Astrocyte of the spinal cord (primary cell): ENCODE measurements around the gene UBXN2A.

Experiments used
- DNase-seq: peaks from one replicate; pipeline ENCODE4 v3.0.0; 2011; ENCODE audit warnings: low read depth, low spot score
- H3K4me3 ChIP-seq: 2 replicates; pipeline ENCODE4 v1.5.1; 2011; ENCODE audit warnings: low read depth, mild to moderate bottlenecking, low read length, moderate library complexity
- CTCF ChIP-seq: IDR thresholded peaks from 2 replicates; pipeline ENCODE4 v1.5.1; 2012; ENCODE audit warnings: low read depth, mild to moderate bottlenecking, low read length, inconsistent platforms
- in situ Hi-C: cut with HindIII; loops from 2 replicates; pipeline ENCODE4 v1.10.0; 2017; ENCODE audit warnings: low sequenced_read_pairs

The UBXN2A gene

GRCh38 chr2:24017711-24018110, 77.4 kb downstream of the UBXN2A start:
- no peak for DNase-seq
- H3K4me3 ChIP-seq, result no peak overlapping the region
- TF ChIP-seq CTCF, result no peak
- in situ Hi-C loops, result no loop called here

- H3K4me3 ChIP-seq, result no peak overlapping the region
- no peak for TF ChIP-seq CTCF
- no peak for DNase-seq
- in situ Hi-C loops, result no loop called here
Measured at GRCh38 chr2:24018241-24018640, 78.0 kb downstream of the UBXN2A start.

- in situ Hi-C loops, result no loop called here
- TF ChIP-seq CTCF, result no peak
- H3K4me3 ChIP-seq, result no peak overlapping the region
- DNase-seq, result no peak
Measured at GRCh38 chr2:24019729-24020128, 79.5 kb downstream of the UBXN2A start.

- in situ Hi-C loops, result no loop called here
- no peak for DNase-seq
- no peak overlapping the region for H3K4me3 ChIP-seq
- no peak for TF ChIP-seq CTCF
Measured at GRCh38 chr2:24020244-24020643, 80.0 kb downstream of the UBXN2A start.

- in situ Hi-C loops, result no loop called here
- TF ChIP-seq CTCF, result peak; percentile 20
- H3K4me3 ChIP-seq, result no peak overlapping the region
- no peak for DNase-seq
Measured at GRCh38 chr2:24021122-24021998, 81.1 kb downstream of the UBXN2A start.

GRCh38 chr2:24022324-24022974, 82.2 kb downstream of the UBXN2A start:
- DNase-seq, result no peak
- H3K4me3 ChIP-seq, result no peak overlapping the region
- TF ChIP-seq CTCF, result no peak
- in situ Hi-C loops, result no loop called here
